ENCODE data around the gene ZCCHC24. TPM values are rescaled to one million over a fixed set of nuclear protein-coding genes. Genes with fewer than 3 reads are reported as not detected.

ZCCHC24 gene
- polyA plus RNA-seq, 3 donors, result 3.9 to 5.0 (median 4.0) TPM

DNA sequence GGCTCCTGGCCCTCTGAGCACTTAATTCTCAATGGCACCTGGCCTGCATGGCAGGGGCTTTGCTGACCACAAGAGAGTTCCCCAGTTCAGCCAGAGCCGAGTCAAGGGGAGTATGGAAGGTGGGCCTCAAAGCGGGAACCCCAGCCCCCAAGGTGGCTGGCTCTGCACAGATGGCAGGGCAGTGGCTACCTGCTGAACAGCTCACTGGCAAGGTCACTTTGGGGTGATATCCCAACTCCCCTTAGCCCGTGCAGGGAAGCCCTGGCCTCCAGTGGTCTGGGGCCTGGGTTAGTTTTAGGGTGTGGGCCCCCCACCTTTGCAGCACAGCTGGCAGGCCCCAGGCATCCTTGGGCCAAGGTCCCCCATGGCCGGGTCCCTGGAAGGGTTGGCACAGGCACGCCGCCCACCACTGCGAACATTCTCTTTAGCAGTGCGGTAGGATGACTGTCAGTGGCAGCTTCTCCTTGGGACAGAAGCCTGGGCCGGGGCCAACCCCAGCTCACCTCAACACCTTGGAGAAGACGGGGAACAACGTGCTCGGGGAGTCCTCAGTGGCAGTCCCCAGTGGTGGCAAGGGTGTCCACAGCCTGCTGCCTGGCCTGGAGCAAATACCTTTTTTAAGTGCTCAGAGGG is 61.3 kb downstream of the ZCCHC24 start:
- no peak overlapping the region for H2AFZ ChIP-seq (ENCODE audit: insufficient read depth, low read depth, low read length, poor library complexity, severe bottlenecking)
- no peak overlapping the region for H3K4me3 Mint-ChIP-seq
- no peaks in the 10 kb centered on the region for H3K9me3 Mint-ChIP-seq
- intact Hi-C loops (cut with micrococcal nuclease), result no loop called here
- H3K27me3 Mint-ChIP-seq (ENCODE audit: low read depth in 3 of 3), result peaks cover 1 to 7% (median 2%) of the 10 kb centered on the region in 3 donors
- no peaks in the 10 kb centered on the region for H3K79me2 ChIP-seq (ENCODE audit: insufficient read depth, low read length)
- no peaks in the 10 kb centered on the region for H3K9me3 ChIP-seq (replicated peaks in 1 of 2; ENCODE audit: control insufficient read depth in 1 of 2, insufficient read depth in 1 of 2, low read length in 2 of 2)
- no peaks in the 10 kb centered on the region for H3K4me1 Mint-ChIP-seq
- H3K9ac ChIP-seq (ENCODE audit: insufficient read depth, low read length, poor library complexity, severe bottlenecking), result no peak overlapping the region
- no peak overlapping the region for H3K4me3 ChIP-seq (replicated peaks in 1 of 3; ENCODE audit: low read depth in 2 of 3, low read length in 3 of 3)
- no peak overlapping the region for H3K27ac ChIP-seq (ENCODE audit: low read depth in 1 of 2, low read length in 2 of 2)
- H4K20me1 ChIP-seq (ENCODE audit: insufficient read depth, low read length), result no peaks in the 10 kb centered on the region
- no peak overlapping the region for H3K27ac Mint-ChIP-seq
- 98% methylated on average over 9 of the region's 12 CpGs for WGBS (ENCODE audit: insufficient coverage)
- no peaks in the 10 kb centered on the region for H3K27me3 ChIP-seq (ENCODE audit: control insufficient read depth in 2 of 2, insufficient read depth in 2 of 2, low read length in 2 of 2)
- no peak for DNase-seq
- H3K36me3 Mint-ChIP-seq, result peaks cover 44 to 47% of the 10 kb centered on the region in 2 donors
- TF ChIP-seq, protein P1, sequence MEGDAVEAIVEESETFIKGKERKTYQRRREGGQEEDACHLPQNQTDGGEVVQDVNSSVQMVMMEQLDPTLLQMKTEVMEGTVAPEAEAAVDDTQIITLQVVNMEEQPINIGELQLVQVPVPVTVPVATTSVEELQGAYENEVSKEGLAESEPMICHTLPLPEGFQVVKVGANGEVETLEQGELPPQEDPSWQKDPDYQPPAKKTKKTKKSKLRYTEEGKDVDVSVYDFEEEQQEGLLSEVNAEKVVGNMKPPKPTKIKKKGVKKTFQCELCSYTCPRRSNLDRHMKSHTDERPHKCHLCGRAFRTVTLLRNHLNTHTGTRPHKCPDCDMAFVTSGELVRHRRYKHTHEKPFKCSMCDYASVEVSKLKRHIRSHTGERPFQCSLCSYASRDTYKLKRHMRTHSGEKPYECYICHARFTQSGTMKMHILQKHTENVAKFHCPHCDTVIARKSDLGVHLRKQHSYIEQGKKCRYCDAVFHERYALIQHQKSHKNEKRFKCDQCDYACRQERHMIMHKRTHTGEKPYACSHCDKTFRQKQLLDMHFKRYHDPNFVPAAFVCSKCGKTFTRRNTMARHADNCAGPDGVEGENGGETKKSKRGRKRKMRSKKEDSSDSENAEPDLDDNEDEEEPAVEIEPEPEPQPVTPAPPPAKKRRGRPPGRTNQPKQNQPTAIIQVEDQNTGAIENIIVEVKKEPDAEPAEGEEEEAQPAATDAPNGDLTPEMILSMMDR (IDR thresholded peaks at IDR 0.05), result no peak
- no peak overlapping the region for H3K4me2 ChIP-seq (replicated peaks; ENCODE audit: extremely low read depth, low read length, poor library complexity, severe bottlenecking)
- H3K4me1 ChIP-seq (ENCODE audit: control insufficient read depth in 1 of 2, insufficient read depth in 2 of 2, low read length in 2 of 2), result peaks cover 0 to 4% of the 10 kb centered on the region in 2 donors
- peaks cover 5 to 33% of the 10 kb centered on the region in 2 donors for H3K36me3 ChIP-seq (replicated peaks in 1 of 2; ENCODE audit: control insufficient read depth in 1 of 2, insufficient read depth in 2 of 2, low read length in 2 of 2)

DNA sequence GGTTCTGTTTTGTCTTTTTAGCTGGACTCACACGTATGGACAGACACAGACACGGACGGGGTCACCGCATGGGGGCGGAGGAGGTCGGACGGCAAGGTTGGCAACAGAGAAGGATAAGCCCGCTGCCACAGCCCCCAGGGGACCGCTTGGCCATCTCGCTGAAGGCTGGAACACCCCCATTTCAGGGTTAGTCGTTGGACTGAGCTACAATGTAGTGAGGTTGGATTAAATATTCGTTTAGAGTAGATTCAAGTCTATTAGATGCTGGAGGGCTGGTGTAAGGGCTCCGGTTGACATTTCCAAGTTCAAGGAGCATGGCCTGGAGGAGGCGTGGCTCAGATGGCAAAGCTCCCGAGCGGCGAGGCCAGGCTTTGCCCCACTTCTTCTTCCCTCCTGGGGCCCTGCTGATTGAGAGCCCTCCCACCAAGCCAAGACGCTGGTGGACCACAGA is 62.9 kb downstream of the ZCCHC24 start:
- Histone ChIP-seq H3K36me3 (replicated peaks in 1 of 2; ENCODE audit: control insufficient read depth in 1 of 2, insufficient read depth in 2 of 2, low read length in 2 of 2) (peaks cover 5 to 21% of the 10 kb centered on the region in 2 donors), H3K27ac (ENCODE audit: low read depth in 1 of 2, low read length in 2 of 2) (no peak overlapping the region), H4K20me1 (ENCODE audit: insufficient read depth, low read length) (no peaks in the 10 kb centered on the region), H3K4me3 (replicated peaks in 1 of 3; ENCODE audit: low read depth in 2 of 3, low read length in 3 of 3) (no peak overlapping the region), H3K27me3 (ENCODE audit: control insufficient read depth in 2 of 2, insufficient read depth in 2 of 2, low read length in 2 of 2) (no peaks in the 10 kb centered on the region), H3K4me1 (ENCODE audit: control insufficient read depth in 1 of 2, insufficient read depth in 2 of 2, low read length in 2 of 2) (no peaks in the 10 kb centered on the region), H2AFZ (ENCODE audit: insufficient read depth, low read depth, low read length, poor library complexity, severe bottlenecking) (no peak overlapping the region), H3K79me2 (ENCODE audit: insufficient read depth, low read length) (no peaks in the 10 kb centered on the region), H3K4me2 (replicated peaks; ENCODE audit: extremely low read depth, low read length, poor library complexity, severe bottlenecking) (no peak overlapping the region), H3K9ac (ENCODE audit: insufficient read depth, low read length, poor library complexity, severe bottlenecking) (no peak overlapping the region), H3K9me3 (replicated peaks in 1 of 2; ENCODE audit: control insufficient read depth in 1 of 2, insufficient read depth in 1 of 2, low read length in 2 of 2) (no peaks in the 10 kb centered on the region)
- no peak for DNase-seq
- Mint-ChIP-seq H3K27me3 (ENCODE audit: low read depth in 3 of 3) (peaks cover 1 to 7% (median 2%) of the 10 kb centered on the region in 3 donors), H3K4me1 (no peaks in the 10 kb centered on the region), H3K9me3 (no peaks in the 10 kb centered on the region), H3K36me3 (peaks cover 36% of the 10 kb centered on the region in 2 donors), H3K4me3 (no peak overlapping the region), H3K27ac (no peak overlapping the region)
- 93% methylated on average over 17 of the region's 18 CpGs for WGBS (ENCODE audit: insufficient coverage)
- intact Hi-C loops (cut with micrococcal nuclease), result no loop called here
- TF ChIP-seq, protein P1 (IDR thresholded peaks at IDR 0.05), result no peak

Data from CD14-positive monocyte (primary cell).